K562 (cell line): ENCODE measurements around the gene MAGEB4. TPM values are rescaled to one million over a fixed set of nuclear protein-coding genes. Genes with fewer than 3 reads are reported as not detected.

ENCODE experiments used
- RBM34 ChIP-seq: fragments of 200-400 bp; formaldehyde crosslinking; IDR thresholded peaks from 2 replicates; pipeline ENCODE4 v1.6.1; 2018; ENCODE audit warnings: low read length, borderline replicate concordance; ENCODE audit not compliant: insufficient read depth
- SRSF3 ChIP-seq: fragments of 200-400 bp; formaldehyde crosslinking; IDR thresholded peaks from 2 replicates; pipeline ENCODE4 v1.6.1; 2016; ENCODE audit warnings: mild to moderate bottlenecking, low read length, moderate library complexity; ENCODE audit not compliant: insufficient read depth
- polyA plus RNA-seq, 8 experiments: library from polyadenylated mRNA; depleted of rRNA in 4 of 8; stranded (reverse) in 5 of 8; unstranded in 3 of 8; fragments of >200 nt; fragmentation: Nextera tagmentation in 2 of 8; fragmentation: Illumina TruSeq in 1 of 8; extraction: Ambion mirVana in 2 of 8; extraction: Trizol in 1 of 8; gene quantifications; 2 replicates each; pipeline versions ENCODE4 v1.2.1 to v1.2.3, GENCODE V29; 2011 to 2014; ENCODE audit warnings: inconsistent platforms in 1 of 8, missing spikeins in 1 of 8
- total RNA-seq, 7 experiments: library from RNA; depleted of rRNA in 6 of 7; stranded (reverse); fragments of >200 nt in 6 of 7; fragmentation: Illumina TruSeq in 2 of 7; extraction: Trizol in 2 of 7; gene quantifications; 2 replicates each; pipeline versions ENCODE4 v1.2.1 to v1.2.3, GENCODE V29; 2011 to 2021; ENCODE audit warnings: low replicate concordance in 1 of 7
- TF ChIP-seq, protein P1 (sequence below): fragments of 200-600 bp; sonication (generic); IDR thresholded peaks from one replicate; pipeline ENCODE4 v1.6.1; 2012; ENCODE audit warnings: mild to moderate bottlenecking, low read depth, low read length, inconsistent platforms
- TF ChIP-seq, protein P2 (sequence below): fragments of 450-650 bp; IDR thresholded peaks from 2 replicates; pipeline ENCODE4 v1.6.1; 2016; ENCODE audit warnings: low read depth

MAGEB4 gene
- total and polyA plus RNA-seq, 9 of the 15 experiments (the other 6 are each of a cell fraction or from before 2014, with no cell fraction given), result 0.04 to 0.09 (median 0.06) TPM; not detected in 6

DNA sequence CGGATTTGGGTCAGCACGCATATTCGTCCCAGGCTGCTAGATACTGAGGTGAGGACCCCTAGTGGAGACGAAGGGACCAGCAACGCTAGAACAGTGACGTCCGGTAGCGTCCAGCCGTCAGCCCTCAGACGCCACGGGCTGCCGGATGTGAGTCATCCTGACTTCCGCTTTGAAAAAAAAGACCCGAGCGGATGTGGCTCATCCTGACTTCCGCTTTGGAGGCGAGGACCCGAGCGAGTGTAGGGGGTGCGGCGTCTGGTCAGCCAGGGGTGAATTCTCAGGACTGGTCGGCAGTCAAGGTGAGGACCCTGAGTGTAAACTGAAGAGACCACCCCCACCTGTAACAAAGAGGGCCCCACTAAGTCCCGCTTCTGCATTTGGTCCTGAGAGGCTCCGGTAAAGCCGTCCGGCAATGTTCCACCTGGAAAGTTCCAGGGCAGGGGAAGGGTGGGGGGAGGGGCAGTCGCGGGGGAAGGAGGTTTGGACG is 26.4 kb upstream of the MAGEB4 start, which contains the start of gene MAGEB2 (continued):
- TF ChIP-seq, protein P1, sequence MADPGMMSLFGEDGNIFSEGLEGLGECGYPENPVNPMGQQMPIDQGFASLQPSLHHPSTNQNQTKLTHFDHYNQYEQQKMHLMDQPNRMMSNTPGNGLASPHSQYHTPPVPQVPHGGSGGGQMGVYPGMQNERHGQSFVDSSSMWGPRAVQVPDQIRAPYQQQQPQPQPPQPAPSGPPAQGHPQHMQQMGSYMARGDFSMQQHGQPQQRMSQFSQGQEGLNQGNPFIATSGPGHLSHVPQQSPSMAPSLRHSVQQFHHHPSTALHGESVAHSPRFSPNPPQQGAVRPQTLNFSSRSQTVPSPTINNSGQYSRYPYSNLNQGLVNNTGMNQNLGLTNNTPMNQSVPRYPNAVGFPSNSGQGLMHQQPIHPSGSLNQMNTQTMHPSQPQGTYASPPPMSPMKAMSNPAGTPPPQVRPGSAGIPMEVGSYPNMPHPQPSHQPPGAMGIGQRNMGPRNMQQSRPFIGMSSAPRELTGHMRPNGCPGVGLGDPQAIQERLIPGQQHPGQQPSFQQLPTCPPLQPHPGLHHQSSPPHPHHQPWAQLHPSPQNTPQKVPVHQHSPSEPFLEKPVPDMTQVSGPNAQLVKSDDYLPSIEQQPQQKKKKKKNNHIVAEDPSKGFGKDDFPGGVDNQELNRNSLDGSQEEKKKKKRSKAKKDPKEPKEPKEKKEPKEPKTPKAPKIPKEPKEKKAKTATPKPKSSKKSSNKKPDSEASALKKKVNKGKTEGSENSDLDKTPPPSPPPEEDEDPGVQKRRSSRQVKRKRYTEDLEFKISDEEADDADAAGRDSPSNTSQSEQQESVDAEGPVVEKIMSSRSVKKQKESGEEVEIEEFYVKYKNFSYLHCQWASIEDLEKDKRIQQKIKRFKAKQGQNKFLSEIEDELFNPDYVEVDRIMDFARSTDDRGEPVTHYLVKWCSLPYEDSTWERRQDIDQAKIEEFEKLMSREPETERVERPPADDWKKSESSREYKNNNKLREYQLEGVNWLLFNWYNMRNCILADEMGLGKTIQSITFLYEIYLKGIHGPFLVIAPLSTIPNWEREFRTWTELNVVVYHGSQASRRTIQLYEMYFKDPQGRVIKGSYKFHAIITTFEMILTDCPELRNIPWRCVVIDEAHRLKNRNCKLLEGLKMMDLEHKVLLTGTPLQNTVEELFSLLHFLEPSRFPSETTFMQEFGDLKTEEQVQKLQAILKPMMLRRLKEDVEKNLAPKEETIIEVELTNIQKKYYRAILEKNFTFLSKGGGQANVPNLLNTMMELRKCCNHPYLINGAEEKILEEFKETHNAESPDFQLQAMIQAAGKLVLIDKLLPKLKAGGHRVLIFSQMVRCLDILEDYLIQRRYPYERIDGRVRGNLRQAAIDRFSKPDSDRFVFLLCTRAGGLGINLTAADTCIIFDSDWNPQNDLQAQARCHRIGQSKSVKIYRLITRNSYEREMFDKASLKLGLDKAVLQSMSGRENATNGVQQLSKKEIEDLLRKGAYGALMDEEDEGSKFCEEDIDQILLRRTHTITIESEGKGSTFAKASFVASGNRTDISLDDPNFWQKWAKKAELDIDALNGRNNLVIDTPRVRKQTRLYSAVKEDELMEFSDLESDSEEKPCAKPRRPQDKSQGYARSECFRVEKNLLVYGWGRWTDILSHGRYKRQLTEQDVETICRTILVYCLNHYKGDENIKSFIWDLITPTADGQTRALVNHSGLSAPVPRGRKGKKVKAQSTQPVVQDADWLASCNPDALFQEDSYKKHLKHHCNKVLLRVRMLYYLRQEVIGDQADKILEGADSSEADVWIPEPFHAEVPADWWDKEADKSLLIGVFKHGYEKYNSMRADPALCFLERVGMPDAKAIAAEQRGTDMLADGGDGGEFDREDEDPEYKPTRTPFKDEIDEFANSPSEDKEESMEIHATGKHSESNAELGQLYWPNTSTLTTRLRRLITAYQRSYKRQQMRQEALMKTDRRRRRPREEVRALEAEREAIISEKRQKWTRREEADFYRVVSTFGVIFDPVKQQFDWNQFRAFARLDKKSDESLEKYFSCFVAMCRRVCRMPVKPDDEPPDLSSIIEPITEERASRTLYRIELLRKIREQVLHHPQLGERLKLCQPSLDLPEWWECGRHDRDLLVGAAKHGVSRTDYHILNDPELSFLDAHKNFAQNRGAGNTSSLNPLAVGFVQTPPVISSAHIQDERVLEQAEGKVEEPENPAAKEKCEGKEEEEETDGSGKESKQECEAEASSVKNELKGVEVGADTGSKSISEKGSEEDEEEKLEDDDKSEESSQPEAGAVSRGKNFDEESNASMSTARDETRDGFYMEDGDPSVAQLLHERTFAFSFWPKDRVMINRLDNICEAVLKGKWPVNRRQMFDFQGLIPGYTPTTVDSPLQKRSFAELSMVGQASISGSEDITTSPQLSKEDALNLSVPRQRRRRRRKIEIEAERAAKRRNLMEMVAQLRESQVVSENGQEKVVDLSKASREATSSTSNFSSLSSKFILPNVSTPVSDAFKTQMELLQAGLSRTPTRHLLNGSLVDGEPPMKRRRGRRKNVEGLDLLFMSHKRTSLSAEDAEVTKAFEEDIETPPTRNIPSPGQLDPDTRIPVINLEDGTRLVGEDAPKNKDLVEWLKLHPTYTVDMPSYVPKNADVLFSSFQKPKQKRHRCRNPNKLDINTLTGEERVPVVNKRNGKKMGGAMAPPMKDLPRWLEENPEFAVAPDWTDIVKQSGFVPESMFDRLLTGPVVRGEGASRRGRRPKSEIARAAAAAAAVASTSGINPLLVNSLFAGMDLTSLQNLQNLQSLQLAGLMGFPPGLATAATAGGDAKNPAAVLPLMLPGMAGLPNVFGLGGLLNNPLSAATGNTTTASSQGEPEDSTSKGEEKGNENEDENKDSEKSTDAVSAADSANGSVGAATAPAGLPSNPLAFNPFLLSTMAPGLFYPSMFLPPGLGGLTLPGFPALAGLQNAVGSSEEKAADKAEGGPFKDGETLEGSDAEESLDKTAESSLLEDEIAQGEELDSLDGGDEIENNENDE, result no peak
- no peak for TF ChIP-seq SRSF3
- TF ChIP-seq, protein P2, sequence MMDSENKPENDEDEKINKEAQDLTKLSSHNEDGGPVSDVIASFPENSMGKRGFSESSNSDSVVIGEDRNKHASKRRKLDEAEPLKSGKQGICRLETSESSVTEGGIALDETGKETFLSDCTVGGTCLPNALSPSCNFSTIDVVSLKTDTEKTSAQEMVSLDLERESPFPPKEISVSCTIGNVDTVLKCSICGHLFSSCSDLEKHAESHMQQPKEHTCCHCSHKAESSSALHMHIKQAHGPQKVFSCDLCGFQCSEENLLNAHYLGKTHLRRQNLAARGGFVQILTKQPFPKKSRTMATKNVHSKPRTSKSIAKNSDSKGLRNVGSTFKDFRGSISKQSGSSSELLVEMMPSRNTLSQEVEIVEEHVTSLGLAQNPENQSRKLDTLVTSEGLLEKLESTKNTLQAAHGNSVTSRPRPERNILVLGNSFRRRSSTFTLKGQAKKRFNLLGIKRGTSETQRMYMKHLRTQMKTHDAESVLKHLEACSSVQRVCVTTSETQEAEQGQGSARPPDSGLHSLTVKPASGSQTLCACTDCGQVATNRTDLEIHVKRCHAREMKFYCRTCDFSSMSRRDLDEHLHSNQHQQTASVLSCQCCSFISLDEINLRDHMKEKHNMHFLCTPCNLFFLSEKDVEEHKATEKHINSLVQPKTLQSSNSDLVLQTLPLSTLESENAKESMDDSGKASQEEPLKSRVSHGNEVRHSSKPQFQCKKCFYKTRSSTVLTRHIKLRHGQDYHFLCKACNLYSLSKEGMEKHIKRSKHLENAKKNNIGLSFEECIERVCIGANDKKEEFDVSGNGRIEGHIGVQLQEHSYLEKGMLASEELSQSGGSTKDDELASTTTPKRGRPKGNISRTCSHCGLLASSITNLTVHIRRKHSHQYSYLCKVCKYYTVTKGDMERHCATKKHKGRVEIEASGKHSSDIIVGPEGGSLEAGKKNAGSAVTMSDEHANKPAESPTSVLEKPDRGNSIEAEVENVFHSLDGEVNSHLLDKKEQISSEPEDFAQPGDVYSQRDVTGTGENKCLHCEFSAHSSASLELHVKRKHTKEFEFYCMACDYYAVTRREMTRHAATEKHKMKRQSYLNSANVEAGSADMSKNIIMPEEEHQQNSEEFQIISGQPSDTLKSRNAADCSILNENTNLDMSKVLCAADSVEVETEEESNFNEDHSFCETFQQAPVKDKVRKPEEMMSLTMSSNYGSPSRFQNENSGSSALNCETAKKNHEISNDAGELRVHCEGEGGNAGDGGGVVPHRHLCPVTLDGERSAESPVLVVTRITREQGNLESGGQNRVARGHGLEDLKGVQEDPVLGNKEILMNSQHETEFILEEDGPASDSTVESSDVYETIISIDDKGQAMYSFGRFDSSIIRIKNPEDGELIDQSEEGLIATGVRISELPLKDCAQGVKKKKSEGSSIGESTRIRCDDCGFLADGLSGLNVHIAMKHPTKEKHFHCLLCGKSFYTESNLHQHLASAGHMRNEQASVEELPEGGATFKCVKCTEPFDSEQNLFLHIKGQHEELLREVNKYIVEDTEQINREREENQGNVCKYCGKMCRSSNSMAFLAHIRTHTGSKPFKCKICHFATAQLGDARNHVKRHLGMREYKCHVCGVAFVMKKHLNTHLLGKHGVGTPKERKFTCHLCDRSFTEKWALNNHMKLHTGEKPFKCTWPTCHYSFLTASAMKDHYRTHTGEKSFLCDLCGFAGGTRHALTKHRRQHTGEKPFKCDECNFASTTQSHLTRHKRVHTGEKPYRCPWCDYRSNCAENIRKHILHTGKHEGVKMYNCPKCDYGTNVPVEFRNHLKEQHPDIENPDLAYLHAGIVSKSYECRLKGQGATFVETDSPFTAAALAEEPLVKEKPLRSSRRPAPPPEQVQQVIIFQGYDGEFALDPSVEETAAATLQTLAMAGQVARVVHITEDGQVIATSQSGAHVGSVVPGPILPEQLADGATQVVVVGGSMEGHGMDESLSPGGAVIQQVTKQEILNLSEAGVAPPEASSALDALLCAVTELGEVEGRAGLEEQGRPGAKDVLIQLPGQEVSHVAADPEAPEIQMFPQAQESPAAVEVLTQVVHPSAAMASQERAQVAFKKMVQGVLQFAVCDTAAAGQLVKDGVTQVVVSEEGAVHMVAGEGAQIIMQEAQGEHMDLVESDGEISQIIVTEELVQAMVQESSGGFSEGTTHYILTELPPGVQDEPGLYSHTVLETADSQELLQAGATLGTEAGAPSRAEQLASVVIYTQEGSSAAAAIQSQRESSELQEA, result no peak
- no peak for TF ChIP-seq RBM34
